HG02884 (cell line): ENCODE results near the gene PRAME.

ENCODE experiments used
- ATAC-seq: cut with Tn5 transposase; IDR thresholded peaks from one replicate; pipeline ENCODE4 v1.9.1; 2021; ENCODE audit warnings: mild to moderate bottlenecking, moderate library complexity; ENCODE audit not compliant: unreplicated experiment

PRAME gene

DNA sequence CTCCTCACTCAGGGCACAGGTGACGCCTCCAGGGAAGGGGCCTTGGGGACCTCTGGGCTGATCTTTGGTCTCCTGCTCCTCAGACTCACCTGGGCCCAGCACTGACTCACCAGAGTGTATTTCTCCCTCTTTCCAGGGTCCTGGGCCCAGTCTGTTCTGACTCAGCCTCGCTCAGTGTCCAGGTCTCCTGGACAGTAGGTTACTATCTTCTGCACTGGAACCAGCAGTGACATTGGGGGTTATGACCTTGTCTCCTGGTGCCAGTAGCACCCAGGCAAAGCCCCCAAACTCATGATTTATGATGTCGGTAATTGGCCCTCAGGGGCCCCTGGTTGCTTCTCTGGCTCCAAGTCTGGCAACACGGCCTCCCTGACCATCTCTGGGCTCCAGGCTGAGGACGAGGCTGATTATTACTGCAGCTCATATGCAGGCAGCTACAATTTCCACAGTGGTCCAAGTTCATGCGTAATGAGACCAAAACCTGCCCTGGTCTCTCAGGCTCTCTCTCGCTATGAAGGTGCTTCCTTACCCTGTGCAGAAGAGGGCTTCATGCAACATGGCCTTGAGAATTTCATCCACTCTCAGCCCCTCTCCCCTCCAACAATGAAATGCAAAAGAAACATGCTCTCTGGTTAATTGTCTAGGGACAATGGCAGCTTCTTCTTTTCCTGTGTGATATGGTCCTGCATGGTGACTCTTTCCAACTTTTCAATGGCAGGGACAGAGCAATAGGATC lies 21.0 kb upstream of the PRAME start:
- ATAC-seq: no peak

DNA sequence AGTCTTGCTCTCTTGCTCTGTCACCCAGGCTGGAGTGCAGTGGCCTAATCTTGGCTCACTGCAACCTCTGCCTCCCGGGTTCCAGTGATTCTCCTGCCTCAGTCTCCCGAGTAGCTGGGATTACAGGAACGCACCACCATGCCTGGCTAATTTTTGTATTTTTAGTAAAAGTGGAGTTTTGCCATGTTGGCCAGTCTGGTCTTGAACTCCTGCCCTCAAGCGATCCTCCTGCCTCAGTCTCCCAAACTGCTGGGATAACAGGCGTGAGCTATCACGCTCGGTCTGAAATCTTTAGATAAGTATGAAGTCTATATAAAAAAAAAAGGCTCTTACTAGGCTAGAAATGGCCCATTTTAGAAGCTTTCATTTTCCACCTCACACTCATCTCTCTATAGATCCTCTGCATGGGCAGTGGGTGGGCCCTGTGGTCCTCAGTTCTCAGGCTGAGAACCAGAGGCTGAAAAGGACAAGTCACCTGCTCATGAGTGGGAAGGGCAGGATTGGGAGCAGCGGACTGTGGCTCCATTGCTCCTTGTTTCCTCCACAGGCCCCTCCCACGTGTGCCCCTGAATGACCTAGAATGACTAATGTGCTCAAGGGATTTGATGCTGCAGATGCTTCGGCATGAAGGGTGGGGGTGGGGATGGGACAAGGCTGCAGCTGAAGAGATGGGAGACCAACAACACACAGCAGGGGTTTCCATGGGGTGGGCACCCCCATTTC lies 19.8 kb upstream of the PRAME start:
- ATAC-seq: no peak

DNA sequence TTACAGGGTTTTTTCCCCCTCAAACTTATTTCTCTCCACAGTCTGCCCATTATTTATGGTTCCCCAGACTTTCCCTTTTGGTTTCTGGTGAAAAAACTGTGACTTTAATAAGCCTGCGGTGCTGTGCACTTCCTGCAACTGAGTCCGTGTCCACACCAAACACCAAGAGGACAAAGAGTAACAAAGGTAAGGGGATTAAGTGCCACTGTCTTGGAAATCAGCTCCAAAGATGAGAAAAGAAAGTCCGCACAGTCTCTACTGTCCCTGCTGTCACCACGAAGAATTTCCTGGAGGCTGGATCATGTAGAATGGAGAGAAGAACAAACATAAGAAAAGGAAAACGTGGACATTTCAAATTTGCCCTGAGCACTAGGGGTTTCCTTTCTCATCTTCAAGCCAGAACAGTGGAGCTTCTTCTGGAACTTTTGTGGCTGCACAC lies 17.9 kb upstream of the PRAME start:
- ATAC-seq: no peak

DNA sequence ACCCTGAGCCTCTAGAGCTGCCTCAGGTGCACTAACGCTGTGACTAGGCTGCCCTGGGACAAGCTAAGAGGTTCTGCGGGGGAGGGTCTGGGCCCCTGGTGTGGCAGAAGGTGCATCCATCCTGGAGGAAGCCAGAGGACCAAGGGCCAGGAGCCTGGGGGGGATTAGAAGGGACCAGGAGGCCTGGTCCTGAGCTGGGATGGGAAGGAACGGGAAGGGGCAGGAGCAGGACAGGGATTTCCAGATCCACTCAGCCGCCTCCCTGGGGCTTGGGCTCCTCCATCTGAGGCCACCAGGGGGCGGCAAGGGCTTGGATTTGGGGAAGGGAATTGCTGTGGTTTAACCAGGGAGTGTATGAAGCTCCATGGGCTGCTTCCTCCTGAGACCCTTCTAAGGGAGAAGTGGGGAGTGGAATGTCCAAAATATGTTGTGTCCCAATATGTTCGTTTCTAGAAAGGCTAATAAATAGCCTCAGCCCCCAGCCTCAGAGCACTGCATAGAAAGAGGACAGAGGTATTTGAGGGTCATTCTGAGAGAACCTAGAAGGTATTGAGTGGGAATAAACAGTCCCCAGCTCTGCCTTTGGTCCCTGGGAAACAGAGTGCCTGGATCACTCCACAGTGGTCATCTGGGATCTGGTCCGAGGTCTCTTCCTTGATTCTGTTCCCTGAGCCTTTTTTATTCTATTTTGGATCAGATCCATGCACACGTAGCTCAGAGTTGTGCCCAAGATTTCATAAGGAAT lies 17.4 kb upstream of the PRAME start:
- no peak for ATAC-seq

- ATAC-seq: no peak
Measured at GRCh38 chr22:22574361-22574760, 15.3 kb upstream of the PRAME start.

DNA sequence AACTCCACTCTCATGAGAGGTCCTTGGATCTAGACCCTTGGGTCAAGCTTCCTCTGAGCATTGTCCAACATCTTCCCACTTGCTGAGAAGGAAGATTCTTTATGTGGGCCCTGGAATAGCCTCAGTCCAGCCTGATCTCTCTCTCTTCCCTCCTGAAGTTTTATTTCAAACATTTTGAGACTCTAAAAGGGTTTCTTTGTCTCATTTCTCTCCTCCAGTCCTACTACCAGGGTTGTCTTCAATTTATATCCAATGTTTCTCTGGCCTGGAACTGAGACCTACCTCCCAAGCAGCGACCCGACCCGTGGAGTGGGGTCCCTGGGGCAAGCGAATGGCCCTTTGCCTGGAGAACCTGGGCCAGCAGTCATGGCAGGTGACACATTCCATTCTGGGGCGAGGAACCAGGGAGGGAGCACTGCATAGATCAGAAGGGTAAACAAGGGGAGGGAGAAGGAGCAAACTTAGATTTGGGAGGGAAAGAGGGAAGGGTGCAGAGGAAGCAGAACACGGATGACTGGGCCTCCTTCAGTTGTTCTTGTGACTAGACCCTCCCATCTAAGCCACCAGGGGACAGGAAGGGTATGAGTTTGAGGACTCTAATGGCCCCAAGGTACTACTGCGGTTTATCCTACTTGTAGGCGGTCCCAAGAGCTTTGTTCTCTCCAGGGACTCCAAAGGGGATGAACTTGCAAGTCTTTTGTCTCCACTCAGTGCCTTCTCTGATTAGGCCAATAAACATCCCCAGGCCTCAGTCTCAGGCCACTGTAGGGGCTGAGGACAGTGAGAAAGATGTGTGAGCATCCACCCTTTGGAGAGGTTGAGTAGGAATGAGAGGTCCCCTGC lies 14.2 kb upstream of the PRAME start:
- no peak for ATAC-seq

- ATAC-seq: no peak
Measured at GRCh38 chr22:22571862-22572261, 12.8 kb upstream of the PRAME start.

DNA sequence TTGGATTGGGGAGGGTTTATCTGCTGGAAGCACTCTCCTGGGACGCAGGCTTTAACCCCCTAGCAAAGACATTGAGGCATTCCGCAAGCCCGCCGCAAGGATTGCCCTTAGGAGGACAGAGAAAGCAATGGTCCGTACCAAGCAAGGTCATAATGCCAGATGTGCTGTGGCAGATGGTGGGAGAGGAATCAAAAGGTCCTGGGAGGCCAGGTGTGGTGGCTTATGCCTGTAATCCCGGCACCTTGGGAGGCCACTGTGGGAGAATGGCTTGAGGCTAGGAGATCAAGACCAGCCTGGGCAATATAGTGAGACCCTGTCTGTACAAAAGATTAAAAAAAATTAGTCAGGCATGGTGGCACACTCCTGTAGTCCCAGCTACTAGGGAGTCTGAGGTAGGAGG lies 12.4 kb upstream of the PRAME start:
- no peak for ATAC-seq

GRCh38 chr22:22569218-22569617 lies 10.2 kb upstream of the PRAME start:
- no peak for ATAC-seq

- no peak for ATAC-seq
Measured at GRCh38 chr22:22565981-22566380, 6.9 kb upstream of the PRAME start.

GRCh38 chr22:22558071-22558971 lies 744 bp downstream of the PRAME start:
- no peak for ATAC-seq

DNA sequence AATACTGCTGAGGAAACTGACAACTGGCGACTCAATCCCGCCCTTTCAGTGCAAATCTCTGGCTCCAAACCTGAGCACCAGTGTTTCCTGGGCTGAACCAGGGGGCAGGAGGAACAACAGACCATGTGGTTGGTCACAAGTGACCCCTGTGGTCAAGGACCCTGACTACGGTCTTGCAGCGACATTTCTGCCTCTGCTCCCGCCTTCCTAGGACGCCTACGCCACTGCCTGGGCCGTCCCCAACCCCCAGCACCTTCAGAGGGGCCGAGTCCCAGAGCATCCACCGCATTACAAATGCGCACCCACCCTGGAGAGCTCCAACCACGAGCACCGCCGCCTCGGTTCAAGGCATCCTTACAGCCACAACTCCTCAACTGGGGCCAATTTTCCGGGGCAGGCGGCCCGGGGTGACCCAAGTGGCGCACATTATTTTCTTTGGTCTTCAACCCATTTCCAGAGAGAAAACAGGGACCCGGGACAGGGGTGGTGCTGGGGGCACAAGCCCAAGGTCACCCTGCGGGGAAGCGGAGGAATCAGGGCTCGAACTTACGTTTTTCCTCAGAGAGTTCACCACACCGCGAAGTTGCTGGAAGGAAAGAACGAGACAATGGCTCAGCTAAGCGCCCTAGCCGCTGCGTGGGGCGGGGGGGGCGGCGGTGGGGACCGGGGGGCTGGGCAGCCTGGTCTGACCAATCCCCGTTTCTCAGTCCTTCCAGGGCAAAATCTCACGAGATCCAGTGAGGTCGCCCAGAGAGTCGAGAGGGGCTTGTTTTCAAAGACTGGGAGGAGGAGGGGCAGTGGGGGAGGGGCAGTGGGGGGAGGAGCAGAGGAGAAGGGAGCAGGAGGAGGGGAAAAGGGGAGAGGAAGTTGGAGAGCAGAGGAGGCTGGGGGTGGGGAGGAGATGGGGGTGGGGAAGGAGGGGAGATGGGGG lies 1.8 kb downstream of the PRAME start:
- no peak for ATAC-seq

DNA sequence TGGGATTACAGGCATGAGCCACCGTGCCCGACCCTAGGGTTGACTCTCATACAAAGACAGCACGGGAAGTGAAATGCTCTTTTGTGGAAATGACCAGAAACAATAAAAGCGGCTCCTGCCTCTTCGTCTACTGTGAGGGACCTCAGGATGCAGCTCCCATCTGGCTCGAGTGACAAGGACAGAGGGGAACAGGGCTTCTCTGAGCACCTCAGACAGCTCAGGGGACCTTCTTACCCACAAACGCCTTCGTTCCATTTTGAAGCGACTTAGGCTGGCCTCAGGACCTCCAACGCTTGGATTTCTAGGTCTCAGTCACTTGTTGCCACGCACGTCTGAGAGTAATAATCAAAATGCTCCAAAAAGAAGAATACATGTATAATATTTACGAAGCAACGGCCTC lies 2.5 kb downstream of the PRAME start:
- ATAC-seq: no peak

DNA sequence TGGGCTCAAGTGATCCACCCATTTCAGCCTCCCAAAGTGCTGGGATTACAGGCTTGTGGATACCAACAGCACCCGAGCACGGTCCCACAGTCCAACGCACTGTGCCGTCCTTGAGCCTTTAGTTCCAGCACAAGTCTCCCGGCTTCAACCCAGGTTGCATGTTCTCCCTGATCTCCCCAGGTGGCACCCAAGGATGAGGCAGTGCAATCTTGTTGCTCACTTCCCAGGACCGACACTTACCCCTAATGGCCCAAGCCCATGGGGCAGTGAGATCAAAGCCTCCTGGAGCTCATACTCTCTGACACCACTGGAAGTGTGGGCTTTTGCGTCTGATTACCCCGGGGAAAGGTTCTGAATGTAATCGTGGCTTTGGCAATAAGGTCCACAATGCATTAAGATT lies 3.5 kb downstream of the PRAME start:
- no peak for ATAC-seq

- no peak for ATAC-seq
Measured at GRCh38 chr22:22554587-22555284, 4.3 kb downstream of the PRAME start.

DNA sequence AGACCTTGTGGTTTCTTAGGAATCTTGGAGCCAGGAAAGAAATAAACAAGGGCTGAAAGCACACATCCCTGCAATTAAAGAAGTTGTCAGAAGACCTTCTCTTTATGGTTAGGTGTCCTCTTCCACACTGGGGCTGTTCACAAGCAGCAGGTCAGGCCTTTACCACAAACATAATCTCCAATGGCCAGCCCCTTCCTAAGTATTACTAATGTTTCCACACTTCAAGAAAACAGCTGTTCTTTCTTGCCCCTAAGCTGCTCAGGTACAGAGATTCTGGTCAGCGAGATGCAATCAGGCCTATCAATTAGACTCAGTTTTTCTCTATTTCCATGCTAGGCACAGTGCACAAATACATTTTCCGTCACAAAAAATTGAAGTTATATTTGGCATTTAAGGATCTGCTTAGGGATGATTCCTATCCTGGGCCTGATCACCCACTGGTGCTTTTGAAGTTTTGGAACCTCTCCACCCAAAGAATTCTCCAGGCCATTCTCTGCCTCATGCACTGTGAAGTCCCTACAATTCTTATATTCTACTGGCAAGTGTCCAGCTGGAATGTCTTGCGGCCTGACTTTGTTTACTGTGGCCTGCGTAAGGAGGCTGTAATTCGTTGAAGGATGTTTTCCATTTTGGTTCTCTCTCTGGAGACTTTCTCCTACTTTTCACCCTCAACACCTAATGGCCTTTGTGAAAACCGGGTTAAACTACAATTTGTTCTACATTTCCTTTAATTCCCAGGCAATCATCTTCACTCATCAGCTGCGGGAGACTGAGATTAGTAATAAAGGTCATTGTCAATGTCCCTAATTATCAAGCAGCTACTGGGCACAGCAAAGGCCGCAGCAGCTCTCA lies 5.1 kb downstream of the PRAME start:
- ATAC-seq: no peak

GRCh38 chr22:22553141-22553540 lies 5.9 kb downstream of the PRAME start:
- ATAC-seq: no peak
